A549 (cell line): ENCODE results near the gene VHLL. TPM values are rescaled to one million over a fixed set of nuclear protein-coding genes. Genes with fewer than 3 reads are reported as not detected.
A peak's percentile ranks its signal among the peaks of the same experiment; 100 is the strongest.

Experiments
- BHLHE40 ChIP-seq: IDR thresholded peaks from 2 replicates; pipeline ENCODE4 v1.6.1; 2012; ENCODE audit warnings: low read depth, low read length, inconsistent platforms
- CEBPB ChIP-seq, 2 experiments: fragments of >200 bp in 1 of 2; sonication (Bioruptor Twin) in 1 of 2; formaldehyde crosslinking in 1 of 2; IDR thresholded peaks; 2 replicates each; pipeline ENCODE4 v1.6.1; 2012 to 2016
- CHD4 ChIP-seq: fragments of 200-600 bp; sonication (generic); IDR thresholded peaks from 2 replicates; pipeline ENCODE4 v1.6.1; 2016; ENCODE audit warnings: antibody characterized with exemption, mild to moderate bottlenecking, borderline replicate concordance
- EHF ChIP-seq: fragments of 250-450 bp; sonication (Bioruptor Pico); IDR thresholded peaks from 2 replicates; pipeline ENCODE4 v1.5.0; 2020; ENCODE audit warnings: mild to moderate bottlenecking
- EP300 ChIP-seq, 2 experiments: fragments of >200 bp; sonication (Bioruptor Twin); formaldehyde crosslinking; IDR thresholded peaks; 2 replicates in 1 of 2; 3 replicates in 1 of 2; pipeline ENCODE4 v1.6.1; 2016 to 2017
- FOSL2 ChIP-seq, 2 experiments: fragments of 450-650 bp in 1 of 2; fragments of >200 bp in 1 of 2; sonication (Bioruptor Twin) in 1 of 2; formaldehyde crosslinking; IDR thresholded peaks; 2 replicates each; pipeline versions ENCODE4 v1.5.0 to v1.6.1; 2016 to 2020; ENCODE audit warnings: mild to moderate bottlenecking in 1 of 2, moderate library complexity in 1 of 2
- FOXS1 ChIP-seq: fragments of 250-450 bp; sonication (Bioruptor Pico); IDR thresholded peaks from 2 replicates; pipeline ENCODE4 v1.5.0; 2020; ENCODE audit warnings: mild to moderate bottlenecking, moderate library complexity
- GATA3 ChIP-seq: IDR thresholded peaks from 2 replicates; pipeline ENCODE4 v1.6.1; 2012; ENCODE audit warnings: borderline replicate concordance
- HEYL ChIP-seq: fragments of 250-450 bp; sonication (Bioruptor Pico); IDR thresholded peaks from 2 replicates; pipeline ENCODE4 v1.8.0; 2021; ENCODE audit warnings: mild to moderate bottlenecking, moderate library complexity
- HOXA7 ChIP-seq: fragments of 250-450 bp; sonication (Bioruptor Pico); IDR thresholded peaks from 2 replicates; pipeline ENCODE4 v1.5.0; 2020; ENCODE audit warnings: mild to moderate bottlenecking, moderate library complexity
- HOXB13 ChIP-seq: fragments of 250-450 bp; sonication (Bioruptor Pico); IDR thresholded peaks from 2 replicates; pipeline ENCODE4 v1.5.0; 2020; ENCODE audit warnings: low read depth, mild to moderate bottlenecking, moderate library complexity
- HOXB5 ChIP-seq: fragments of 250-450 bp; sonication (Bioruptor Pico); IDR thresholded peaks from 2 replicates; pipeline ENCODE4 v1.5.0; 2020; ENCODE audit warnings: mild to moderate bottlenecking, moderate library complexity
- JUNB ChIP-seq: fragments of >200 bp; sonication (Bioruptor Twin); formaldehyde crosslinking; IDR thresholded peaks from 2 replicates; pipeline ENCODE4 v1.6.1; 2016
- KDM1A ChIP-seq: fragments of 200-600 bp; sonication (generic); IDR thresholded peaks from 2 replicates; pipeline ENCODE4 v1.6.1; 2016; ENCODE audit warnings: low read depth, mild to moderate bottlenecking
- KDM5A ChIP-seq: fragments of 200-600 bp; sonication (generic); IDR thresholded peaks from 2 replicates; pipeline ENCODE4 v1.6.1; 2016; ENCODE audit warnings: antibody characterized with exemption, mild to moderate bottlenecking
- MAFK ChIP-seq: fragments of 450-650 bp; IDR thresholded peaks from 2 replicates; pipeline ENCODE4 v1.6.1; 2014; ENCODE audit not compliant: partially characterized antibody
- MYC ChIP-seq: IDR thresholded peaks from 2 replicates; pipeline ENCODE4 v1.6.1; 2012; ENCODE audit warnings: mild to moderate bottlenecking, inconsistent platforms, low read length, improper control_type of control experiment, borderline replicate concordance
- NPAS2 ChIP-seq: fragments of 250-450 bp; sonication (Bioruptor Pico); IDR thresholded peaks from 2 replicates; pipeline ENCODE4 v1.8.0; 2022; ENCODE audit warnings: mild to moderate bottlenecking, moderate library complexity, borderline replicate concordance
- PHF8 ChIP-seq: fragments of 200-600 bp; sonication (generic); IDR thresholded peaks from 2 replicates; pipeline ENCODE4 v1.6.1; 2016; ENCODE audit warnings: low read depth, mild to moderate bottlenecking, antibody characterized with exemption, moderate library complexity, borderline replicate concordance
- POLR2A ChIP-seq: IDR thresholded peaks from 2 replicates; pipeline ENCODE4 v1.6.1; 2012; ENCODE audit warnings: mild to moderate bottlenecking, low read length
- POLR2AphosphoS2 ChIP-seq: conservative IDR thresholded peaks from 2 replicates; pipeline ENCODE4 v1.6.1; 2012; ENCODE audit warnings: low read length, improper control_type of control experiment, inconsistent platforms
- RFX5 ChIP-seq: fragments of 450-650 bp; IDR thresholded peaks from 2 replicates; pipeline ENCODE4 v1.7.1; 2014; ENCODE audit warnings: antibody characterized with exemption, mild to moderate bottlenecking, moderate library complexity
- RNF2 ChIP-seq: fragments of 200-600 bp; sonication (generic); IDR thresholded peaks from 2 replicates; pipeline ENCODE4 v1.6.1; 2016; ENCODE audit warnings: low read depth, mild to moderate bottlenecking, antibody characterized with exemption, moderate library complexity, borderline replicate concordance
- SMC3 ChIP-seq: fragments of >200 bp; sonication (Bioruptor Twin); formaldehyde crosslinking; IDR thresholded peaks from 3 replicates; pipeline ENCODE4 v1.6.1; 2018; ENCODE audit warnings: inconsistent platforms
- TFCP2L1 ChIP-seq: fragments of 250-450 bp; sonication (Bioruptor Pico); IDR thresholded peaks from 2 replicates; pipeline ENCODE4 v1.5.0; 2021; ENCODE audit warnings: mild to moderate bottlenecking
- ZC3H11A ChIP-seq: fragments of 450-650 bp; IDR thresholded peaks from 2 replicates; pipeline ENCODE4 v1.6.1; 2014; ENCODE audit warnings: antibody characterized with exemption, mild to moderate bottlenecking
- ZFP36 ChIP-seq: fragments of 450-650 bp; IDR thresholded peaks from 2 replicates; pipeline ENCODE4 v1.6.1; 2014; ENCODE audit warnings: borderline replicate concordance; ENCODE audit not compliant: partially characterized antibody
- ZNF302 ChIP-seq: fragments of 250-450 bp; sonication (Bioruptor Pico); IDR thresholded peaks from 2 replicates; pipeline ENCODE4 v1.9.0; 2021; ENCODE audit warnings: inconsistent platforms, mild to moderate bottlenecking, moderate library complexity
- ZSCAN20 ChIP-seq: fragments of 250-450 bp; sonication (Bioruptor Pico); IDR thresholded peaks from 2 replicates; pipeline ENCODE4 v1.8.0; 2022; ENCODE audit warnings: mild to moderate bottlenecking, moderate library complexity
- polyA plus RNA-seq, 4 experiments: library from polyadenylated mRNA; depleted of rRNA in 3 of 4; stranded (reverse); fragments of >200 nt; fragmentation: RNase III in 1 of 4; extraction: RNeasy Plus Mini Kit Qiagen cat#74134 plus additional on column Dnase treatment in 1 of 4; gene quantifications; 2 replicates in 3 of 4; 3 replicates in 1 of 4; pipeline ENCODE4 v1.2.3, GENCODE V29; 2011 to 2017
- TF ChIP-seq, protein P1 (sequence below): fragments of >200 bp; sonication (Bioruptor Twin); formaldehyde crosslinking; IDR thresholded peaks from 2 replicates; pipeline ENCODE4 v1.6.1; 2016
- TF ChIP-seq, protein P2 (sequence below): fragments of 250-450 bp; sonication (Bioruptor Pico); IDR thresholded peaks from 2 replicates; pipeline ENCODE4 v1.5.0; 2021; ENCODE audit warnings: mild to moderate bottlenecking, moderate library complexity, borderline replicate concordance
- TF ChIP-seq, protein P3 (sequence below): fragments of 450-650 bp; IDR thresholded peaks from 2 replicates; pipeline ENCODE4 v1.6.1; 2014; ENCODE audit warnings: antibody characterized with exemption

VHLL gene
- polyA plus RNA-seq, 2 of the 4 experiments (the other 2 are of a cell fraction) = not detected

DNA sequence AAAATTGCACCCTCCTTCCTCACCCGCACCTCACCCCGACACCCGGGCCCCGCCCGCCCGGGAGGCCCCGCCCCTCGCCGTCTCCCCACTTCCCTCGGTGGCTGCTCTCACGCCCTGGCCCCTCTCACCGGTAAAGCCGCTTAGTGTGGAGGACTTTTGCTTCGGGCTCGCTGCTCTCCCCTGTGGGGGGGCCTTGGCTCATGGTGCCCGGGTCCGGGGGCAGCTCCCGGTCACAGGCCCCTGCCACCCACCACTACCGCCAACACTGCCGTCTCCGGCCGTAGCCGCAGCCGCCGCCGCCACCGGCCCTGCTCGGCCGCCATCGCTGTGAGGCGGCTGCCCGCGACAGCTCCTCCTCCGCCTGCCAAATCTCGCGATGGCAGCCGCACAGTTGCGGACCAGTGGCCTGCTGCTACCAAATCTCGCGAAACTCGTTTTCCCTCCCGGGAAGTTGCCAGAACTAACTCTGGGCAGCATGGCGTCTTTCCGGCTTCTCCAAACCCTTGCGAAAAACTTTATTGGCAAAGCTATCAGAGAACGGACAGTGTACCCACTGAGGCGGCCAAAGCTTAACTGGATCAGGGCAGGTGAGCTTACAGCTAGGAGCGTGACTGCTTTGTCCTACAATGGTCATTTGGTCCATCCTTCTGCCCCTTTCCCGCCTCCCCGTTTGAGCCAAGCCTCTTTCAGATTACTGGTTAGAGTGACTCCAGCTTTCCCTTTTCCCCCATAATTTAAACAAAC is 16.5 kb downstream of the VHLL start, which contains the start of gene SMG5 (continued):
- TF ChIP-seq EHF (CRISPR knock-in tag) (no peak), POLR2AphosphoS2 (no peak), HOXB13 (CRISPR knock-in tag) (no peak), HOXA7 (no peak), SMC3 (no peak), MAFK (no peak), ZSCAN20 (CRISPR knock-in tag) (no peak), CEBPB (IDR thresholded peaks at IDR 0.05) (no peak), KDM1A (no peak), KDM5A (peak; percentile 83), EP300 (IDR thresholded peaks at IDR 0.05) (no peak), ZC3H11A (no peak), CHD4 (no peak), JUNB (no peak), NPAS2 (CRISPR knock-in tag) (no peak), ZNF302 (CRISPR knock-in tag) (no peak), GATA3 (peak; percentile 84), FOSL2 (IDR thresholded peaks at IDR 0.05) (no peak), FOSL2 (CRISPR knock-in tag; IDR thresholded peaks at IDR 0.05) (no peak), ZFP36 (no peak), RFX5 (no peak), MYC (peak; percentile 78; the same call in 1 of the 2 replicates), POLR2A (peak; percentile 93), HEYL (CRISPR knock-in tag) (no peak), FOXS1 (CRISPR knock-in tag) (no peak), RNF2 (no peak), BHLHE40 (no peak), TFCP2L1 (CRISPR knock-in tag) (peak; percentile 85; the same call in 1 of the 2 replicates), HOXB5 (CRISPR knock-in tag) (no peak), PHF8 (peak; percentile 98)
- TF ChIP-seq, protein P1, sequence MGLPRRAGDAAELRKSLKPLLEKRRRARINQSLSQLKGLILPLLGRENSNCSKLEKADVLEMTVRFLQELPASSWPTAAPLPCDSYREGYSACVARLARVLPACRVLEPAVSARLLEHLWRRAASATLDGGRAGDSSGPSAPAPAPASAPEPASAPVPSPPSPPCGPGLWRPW = no peak
- TF ChIP-seq, protein P2, sequence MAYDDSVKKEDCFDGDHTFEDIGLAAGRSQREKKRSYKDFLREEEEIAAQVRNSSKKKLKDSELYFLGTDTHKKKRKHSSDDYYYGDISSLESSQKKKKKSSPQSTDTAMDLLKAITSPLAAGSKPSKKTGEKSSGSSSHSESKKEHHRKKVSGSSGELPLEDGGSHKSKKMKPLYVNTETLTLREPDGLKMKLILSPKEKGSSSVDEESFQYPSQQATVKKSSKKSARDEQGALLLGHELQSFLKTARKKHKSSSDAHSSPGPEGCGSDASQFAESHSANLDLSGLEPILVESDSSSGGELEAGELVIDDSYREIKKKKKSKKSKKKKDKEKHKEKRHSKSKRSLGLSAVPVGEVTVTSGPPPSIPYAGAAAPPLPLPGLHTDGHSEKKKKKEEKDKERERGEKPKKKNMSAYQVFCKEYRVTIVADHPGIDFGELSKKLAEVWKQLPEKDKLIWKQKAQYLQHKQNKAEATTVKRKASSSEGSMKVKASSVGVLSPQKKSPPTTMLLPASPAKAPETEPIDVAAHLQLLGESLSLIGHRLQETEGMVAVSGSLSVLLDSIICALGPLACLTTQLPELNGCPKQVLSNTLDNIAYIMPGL (CRISPR knock-in tag) = no peak
- TF ChIP-seq, protein P3, sequence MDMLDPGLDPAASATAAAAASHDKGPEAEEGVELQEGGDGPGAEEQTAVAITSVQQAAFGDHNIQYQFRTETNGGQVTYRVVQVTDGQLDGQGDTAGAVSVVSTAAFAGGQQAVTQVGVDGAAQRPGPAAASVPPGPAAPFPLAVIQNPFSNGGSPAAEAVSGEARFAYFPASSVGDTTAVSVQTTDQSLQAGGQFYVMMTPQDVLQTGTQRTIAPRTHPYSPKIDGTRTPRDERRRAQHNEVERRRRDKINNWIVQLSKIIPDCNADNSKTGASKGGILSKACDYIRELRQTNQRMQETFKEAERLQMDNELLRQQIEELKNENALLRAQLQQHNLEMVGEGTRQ = no peak
